Thoracic aorta (tissue), 2 donors: ENCODE results near the gene TP53AIP1. TPM values are rescaled to one million over a fixed set of nuclear protein-coding genes. Genes with fewer than 3 reads are reported as not detected.
A peak's percentile ranks its signal among the peaks of the same experiment; 100 is the strongest.

Source experiments
- ATAC-seq: fragments of 150-250 bp; one replicate; pipeline ENCODE4 v1.8.0; 2017; ENCODE audit warnings: low read depth; ENCODE audit not compliant: insufficient number of reproducible peaks, low FRiP score
- DNase-seq: peaks from one replicate; pipeline ENCODE4 v3.0.0-alpha.2; 2020; ENCODE audit warnings: low spot score
- H3K27ac ChIP-seq, 2 donors: fragments of 200-600 bp; sonication (generic); 1 replicate in 1 of 2; 2 replicates in 1 of 2; pipeline ENCODE4 v1.5.1; 2016; ENCODE audit warnings: mild to moderate bottlenecking in 2 of 2, moderate library complexity in 2 of 2
- H3K27me3 ChIP-seq: fragments of 200-600 bp; sonication (generic); replicated peaks from 2 replicates; pipeline ENCODE4 v1.6.0; 2016; ENCODE audit warnings: mild to moderate bottlenecking; ENCODE audit not compliant: insufficient read depth
- H3K36me3 ChIP-seq: fragments of 200-600 bp; sonication (generic); one replicate; pipeline ENCODE4 v1.5.1; 2016
- H3K4me1 ChIP-seq, 2 donors: fragments of 200-600 bp; sonication (generic); 1 replicate in 1 of 2; 2 replicates in 1 of 2; pipeline versions ENCODE4 v1.5.1 to v1.6.0; 2016; ENCODE audit warnings: low read depth in 2 of 2, mild to moderate bottlenecking in 1 of 2; ENCODE audit not compliant: control insufficient read depth in 1 of 2
- H3K4me3 ChIP-seq: fragments of 200-600 bp; sonication (generic); 2 replicates; pipeline ENCODE4 v1.5.1; 2016; ENCODE audit warnings: mild to moderate bottlenecking
- H3K9me3 ChIP-seq: fragments of 200-600 bp; sonication (generic); 2 replicates; pipeline ENCODE4 v1.5.1; 2016
- total RNA-seq, 2 donors: library from RNA; depleted of rRNA; stranded (reverse); fragments of >200 nt; gene quantifications; one replicate each; pipeline versions ENCODE4 v1.1.0 to v1.2.3, GENCODE V29; 2016
- TF ChIP-seq, protein P1 (sequence below): fragments of 200-600 bp; sonication (generic); IDR thresholded peaks from one replicate; pipeline ENCODE4 v1.5.1; 2019; ENCODE audit warnings: antibody characterized with exemption

Gene TP53AIP1
- total RNA-seq, 2 donors from 2014 or later: not detected

DNA sequence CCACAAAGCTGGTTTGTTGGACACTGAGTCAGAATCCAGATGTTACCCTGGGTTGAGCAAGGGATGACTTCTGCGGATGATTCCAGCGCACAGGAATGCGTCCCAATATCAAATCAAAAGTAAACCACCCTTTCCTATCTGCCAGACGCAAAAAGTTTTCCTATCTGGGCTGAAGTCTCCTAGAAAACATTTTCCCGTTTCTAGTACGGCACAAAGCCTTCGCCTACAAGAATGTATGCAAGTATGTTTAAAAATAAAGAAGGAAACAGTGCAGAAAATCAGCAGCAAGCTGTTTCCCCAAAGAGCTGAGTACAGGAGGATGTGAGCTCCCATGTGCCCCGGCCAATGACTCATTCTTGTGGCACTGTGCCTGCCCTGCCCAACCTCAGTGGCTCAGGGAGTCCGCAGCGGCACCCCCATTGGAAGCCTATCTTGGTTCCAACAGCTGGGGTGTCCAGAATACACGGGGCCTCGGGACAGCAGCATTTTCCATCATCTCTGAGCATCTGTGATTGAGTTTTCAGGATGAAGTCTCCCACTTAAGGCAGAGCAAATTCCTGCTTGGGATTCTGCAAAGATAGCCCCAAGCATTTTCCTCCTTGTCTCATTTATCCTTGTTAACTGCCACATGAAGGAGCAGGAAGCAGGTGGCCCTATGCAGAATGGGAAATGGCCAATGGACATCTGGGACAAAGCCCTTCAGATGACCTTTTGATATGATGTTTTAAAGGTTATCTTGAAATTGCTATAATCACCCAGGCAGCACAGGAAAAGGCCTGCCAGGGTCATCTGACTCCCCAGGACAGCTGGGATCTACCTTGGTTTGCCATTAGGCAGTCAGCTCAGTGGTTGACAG, 34.1 kb downstream of the TP53AIP1 start:
- peak overlapping the region; percentile 28 for H3K4me3 ChIP-seq
- peak; percentile 61 for DNase-seq
- H3K27ac ChIP-seq: peak overlapping the region in 1 of 2 donors; percentile 4
- TF ChIP-seq, protein P1, sequence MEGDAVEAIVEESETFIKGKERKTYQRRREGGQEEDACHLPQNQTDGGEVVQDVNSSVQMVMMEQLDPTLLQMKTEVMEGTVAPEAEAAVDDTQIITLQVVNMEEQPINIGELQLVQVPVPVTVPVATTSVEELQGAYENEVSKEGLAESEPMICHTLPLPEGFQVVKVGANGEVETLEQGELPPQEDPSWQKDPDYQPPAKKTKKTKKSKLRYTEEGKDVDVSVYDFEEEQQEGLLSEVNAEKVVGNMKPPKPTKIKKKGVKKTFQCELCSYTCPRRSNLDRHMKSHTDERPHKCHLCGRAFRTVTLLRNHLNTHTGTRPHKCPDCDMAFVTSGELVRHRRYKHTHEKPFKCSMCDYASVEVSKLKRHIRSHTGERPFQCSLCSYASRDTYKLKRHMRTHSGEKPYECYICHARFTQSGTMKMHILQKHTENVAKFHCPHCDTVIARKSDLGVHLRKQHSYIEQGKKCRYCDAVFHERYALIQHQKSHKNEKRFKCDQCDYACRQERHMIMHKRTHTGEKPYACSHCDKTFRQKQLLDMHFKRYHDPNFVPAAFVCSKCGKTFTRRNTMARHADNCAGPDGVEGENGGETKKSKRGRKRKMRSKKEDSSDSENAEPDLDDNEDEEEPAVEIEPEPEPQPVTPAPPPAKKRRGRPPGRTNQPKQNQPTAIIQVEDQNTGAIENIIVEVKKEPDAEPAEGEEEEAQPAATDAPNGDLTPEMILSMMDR: no peak
- no peaks in the 10 kb centered on the region for H3K36me3 ChIP-seq
- no peak for ATAC-seq
- H3K4me1 ChIP-seq: peaks cover 6 to 27% of the 10 kb centered on the region in 2 donors
- H3K9me3 ChIP-seq: no peaks in the 10 kb centered on the region
- H3K27me3 ChIP-seq: no peaks in the 10 kb centered on the region

DNA sequence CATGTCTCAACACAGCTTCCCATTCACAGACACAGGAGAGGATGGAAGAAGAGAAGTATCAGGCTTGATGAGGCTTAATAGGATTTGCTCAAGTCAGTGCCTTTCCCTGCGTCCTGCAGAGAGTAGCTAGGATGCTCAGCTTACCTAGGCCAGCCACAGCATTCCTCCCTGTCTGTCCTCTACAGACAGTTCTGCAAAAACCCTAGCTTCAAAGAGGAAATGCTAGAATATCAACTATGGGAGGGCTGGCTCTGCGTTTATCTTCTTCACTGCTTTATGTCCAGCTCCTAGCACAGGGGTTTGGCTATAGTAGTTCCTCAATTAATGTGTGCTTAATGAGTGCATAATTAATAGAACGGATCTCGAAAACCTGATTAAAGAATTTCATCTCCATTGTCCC, 35.1 kb downstream of the TP53AIP1 start:
- TF ChIP-seq, protein P1: no peak
- DNase-seq (no peak), ATAC-seq (no peak)
- no peak overlapping the region for H3K27ac ChIP-seq
- H3K9me3 ChIP-seq: no peaks in the 10 kb centered on the region
- H3K4me1 ChIP-seq: peaks cover 6 to 27% of the 10 kb centered on the region in 2 donors
- no peaks in the 10 kb centered on the region for H3K36me3 ChIP-seq
- no peak overlapping the region for H3K4me3 ChIP-seq
- H3K27me3 ChIP-seq: no peaks in the 10 kb centered on the region

DNA sequence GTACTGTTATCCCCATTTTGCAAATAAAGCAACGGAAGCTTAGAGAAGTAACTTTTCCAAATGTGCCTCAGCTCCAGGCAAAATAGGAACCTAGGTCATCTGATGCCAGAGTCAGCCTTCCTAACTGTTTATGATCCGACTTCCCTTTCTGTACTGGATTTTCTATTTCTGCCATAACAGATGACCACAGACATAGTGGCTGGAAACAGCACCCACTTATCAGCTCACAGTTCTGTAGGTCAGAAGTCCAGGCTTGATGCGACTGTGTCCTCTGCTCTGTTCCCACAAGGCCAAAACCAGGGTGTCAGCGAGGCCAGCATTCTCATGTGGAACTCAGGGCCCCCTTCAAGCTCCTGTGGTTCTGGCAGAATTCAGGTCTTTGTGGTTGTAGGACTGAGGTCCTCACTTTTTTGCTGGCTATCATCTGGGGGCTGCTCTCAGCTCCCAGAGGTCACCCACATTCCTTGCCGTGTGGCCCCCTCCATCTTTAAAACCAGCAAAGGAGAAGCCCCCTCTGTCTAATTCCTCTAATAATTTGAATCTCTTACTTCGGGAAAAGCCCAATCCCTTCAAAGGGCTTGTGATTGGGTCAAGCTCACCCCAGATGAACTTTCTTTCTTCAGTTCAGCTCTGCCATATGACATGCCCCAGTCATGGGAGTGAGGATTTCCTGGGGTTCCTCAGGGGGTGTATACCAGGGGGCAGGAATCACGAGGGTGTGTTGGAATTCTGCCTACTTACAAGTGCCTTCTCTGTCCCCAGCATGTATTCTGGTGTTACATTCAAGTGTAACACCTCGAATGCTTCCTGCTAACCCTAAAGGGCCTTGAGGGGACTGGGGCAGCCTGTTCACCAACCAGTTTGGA, 36.3 kb downstream of the TP53AIP1 start:
- no peaks in the 10 kb centered on the region for H3K36me3 ChIP-seq
- H3K4me1 ChIP-seq: peaks cover 6 to 27% of the 10 kb centered on the region in 2 donors
- H3K4me3 ChIP-seq: peak overlapping the region; percentile 90
- no peaks in the 10 kb centered on the region for H3K27me3 ChIP-seq
- no peak for DNase-seq
- no peak for ATAC-seq
- peak overlapping the region in 1 of 2 donors; percentile 0 for H3K27ac ChIP-seq
- TF ChIP-seq, protein P1: no peak
- H3K9me3 ChIP-seq: no peaks in the 10 kb centered on the region

DNA sequence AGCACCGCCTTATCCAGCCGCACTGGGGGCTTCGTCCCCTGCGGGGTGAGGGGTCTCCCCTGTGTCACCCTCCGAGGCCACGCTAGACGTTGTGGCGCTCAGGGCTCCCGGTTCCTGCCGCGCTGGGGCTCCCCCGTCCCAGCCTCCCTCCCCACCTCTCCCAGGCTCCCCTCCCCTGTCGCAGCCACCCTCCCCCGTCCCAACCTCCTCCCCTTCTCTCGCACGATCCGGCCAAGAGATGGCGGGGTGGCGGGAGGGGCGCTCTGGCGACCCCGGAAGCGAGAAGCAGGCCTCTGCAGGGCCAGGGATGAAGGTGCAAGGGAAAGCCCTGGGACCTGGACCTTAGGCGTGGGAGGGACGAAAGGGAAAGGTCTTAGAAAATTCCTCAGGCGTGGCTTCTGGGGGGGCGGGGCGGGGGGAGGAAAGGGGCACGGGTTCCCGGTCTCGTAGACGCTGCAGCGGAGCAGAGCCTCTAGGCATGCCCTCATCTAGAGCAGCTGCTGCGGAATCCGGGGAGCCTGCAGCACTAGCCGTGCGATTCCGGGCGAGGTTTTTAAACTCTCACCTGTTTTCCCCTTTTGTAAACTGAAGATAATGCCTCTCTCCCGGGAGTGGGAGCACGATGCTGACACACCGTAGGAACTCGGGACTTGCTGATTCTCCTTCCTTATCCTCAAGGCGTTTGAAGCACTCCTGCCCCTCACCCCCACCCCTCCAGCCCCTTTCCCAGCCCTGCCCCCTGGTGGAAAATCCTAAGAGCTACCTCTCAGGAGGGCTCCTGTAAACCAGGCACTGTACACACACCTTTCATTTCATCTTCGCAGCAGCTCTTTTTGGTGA, 37.1 kb downstream of the TP53AIP1 start:
- Histone ChIP-seq H3K36me3 (no peaks in the 10 kb centered on the region), H3K4me3 (peak overlapping the region; percentile 90), H3K27me3 (no peaks in the 10 kb centered on the region), H3K27ac (peak overlapping the region; percentile 6 to 47), H3K4me1 (peaks cover 6 to 29% of the 10 kb centered on the region in 2 donors), H3K9me3 (no peaks in the 10 kb centered on the region)
- TF ChIP-seq, protein P1: peak; percentile 30
- ATAC-seq (no peak), DNase-seq (no peak)
